HCT116 (cell line): ENCODE data around the gene CCDC71.

ENCODE experiments used
- CBX3 ChIP-seq: IDR thresholded peaks from 2 replicates; pipeline ENCODE4 v1.6.1; 2012; ENCODE audit warnings: low read depth
- CEBPB ChIP-seq: IDR thresholded peaks from 2 replicates; pipeline ENCODE4 v1.6.1; 2012; ENCODE audit warnings: low read depth
- EZH2 ChIP-seq: fragments of 200-600 bp; sonication (generic); IDR thresholded peaks from 2 replicates; pipeline ENCODE4 v1.6.1; 2017; ENCODE audit warnings: antibody characterized with exemption, mixed run types
- EZH2phosphoT487 ChIP-seq: fragments of 200-600 bp; IDR thresholded peaks from 2 replicates; pipeline ENCODE4 v1.6.1; 2018; ENCODE audit warnings: antibody characterized with exemption, borderline replicate concordance
- POLR2A ChIP-seq: IDR thresholded peaks from 2 replicates; pipeline ENCODE4 v1.7.0; 2011; ENCODE audit warnings: borderline replicate concordance; ENCODE audit not compliant: insufficient read depth, insufficient read length; ENCODE audit errors: extremely low read depth
- RAD21 ChIP-seq: IDR thresholded peaks from 2 replicates; pipeline ENCODE4 v1.6.1; 2012; ENCODE audit warnings: low read depth, mild to moderate bottlenecking
- SIN3A ChIP-seq: IDR thresholded peaks from 2 replicates; pipeline ENCODE4 v1.6.1; 2012; ENCODE audit warnings: low read depth
- TCF7L2 ChIP-seq: IDR thresholded peaks from 2 replicates; pipeline ENCODE4 v1.7.0; 2011; ENCODE audit warnings: borderline replicate concordance, inconsistent platforms; ENCODE audit not compliant: insufficient read depth, insufficient read length; ENCODE audit errors: extremely low read depth
- ZFX ChIP-seq: fragments of 450-650 bp; IDR thresholded peaks from 2 replicates; pipeline ENCODE4 v1.6.1; 2017
- ZNF274 ChIP-seq: fragments of 200-500 bp; sonication (Bioruptor generic); IDR thresholded peaks from 2 replicates; pipeline ENCODE4 v1.6.1; 2014; ENCODE audit warnings: mild to moderate bottlenecking, low read depth, low read length, inconsistent platforms
- TF ChIP-seq, protein P1 (sequence below), 3 experiments: fragments of 200-600 bp in 1 of 3; sonication (generic) in 1 of 3; IDR thresholded peaks in 2 of 3; conservative IDR thresholded peaks in 1 of 3; 2 replicates each; pipeline ENCODE4 v1.5.1; 2012 to 2017; ENCODE audit warnings: low read depth in 2 of 3, low read length in 2 of 3, antibody characterized with exemption in 1 of 3, borderline replicate concordance in 1 of 3, control low read depth in 1 of 3, mild to moderate bottlenecking in 1 of 3, mixed read lengths in 1 of 3, mixed run types in 1 of 3, moderate library complexity in 1 of 3; ENCODE audit not compliant: insufficient read depth in 1 of 3
- TF ChIP-seq, protein P2 (sequence below): IDR thresholded peaks from 2 replicates; pipeline ENCODE4 v1.6.1; 2011; ENCODE audit warnings: mild to moderate bottlenecking, low read length, moderate library complexity; ENCODE audit not compliant: insufficient replicate concordance; ENCODE audit errors: extremely low read depth
- TF ChIP-seq, protein P3 (sequence below): IDR thresholded peaks from 2 replicates; pipeline ENCODE4 v1.6.1; 2012; ENCODE audit warnings: low read depth
- TF ChIP-seq, protein P4 (sequence below): IDR thresholded peaks from 2 replicates; pipeline ENCODE4 v1.6.1; 2012

DNA sequence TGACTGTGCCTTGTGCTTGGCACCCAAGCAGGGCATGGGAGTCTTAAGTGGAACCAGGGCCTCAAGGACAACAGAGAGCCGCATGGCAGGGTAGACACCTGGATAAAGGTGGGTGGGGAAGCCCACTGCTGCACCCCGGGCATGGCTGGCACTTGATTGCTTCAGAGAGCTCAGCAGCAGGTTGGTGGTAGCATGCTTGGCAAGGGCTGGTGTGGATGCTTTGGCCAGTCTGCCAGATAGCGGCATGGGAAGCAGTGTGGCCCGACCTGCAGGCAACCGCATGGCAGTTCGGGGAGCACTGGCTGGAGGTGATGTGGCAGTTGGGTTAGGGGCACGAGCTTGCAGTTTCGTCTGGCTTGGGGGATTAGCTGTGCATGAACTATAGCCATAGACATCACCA, 2.5 kb downstream of the CCDC71 start:
- TF ChIP-seq ZNF274: no peak
- TF ChIP-seq, protein P1, sequence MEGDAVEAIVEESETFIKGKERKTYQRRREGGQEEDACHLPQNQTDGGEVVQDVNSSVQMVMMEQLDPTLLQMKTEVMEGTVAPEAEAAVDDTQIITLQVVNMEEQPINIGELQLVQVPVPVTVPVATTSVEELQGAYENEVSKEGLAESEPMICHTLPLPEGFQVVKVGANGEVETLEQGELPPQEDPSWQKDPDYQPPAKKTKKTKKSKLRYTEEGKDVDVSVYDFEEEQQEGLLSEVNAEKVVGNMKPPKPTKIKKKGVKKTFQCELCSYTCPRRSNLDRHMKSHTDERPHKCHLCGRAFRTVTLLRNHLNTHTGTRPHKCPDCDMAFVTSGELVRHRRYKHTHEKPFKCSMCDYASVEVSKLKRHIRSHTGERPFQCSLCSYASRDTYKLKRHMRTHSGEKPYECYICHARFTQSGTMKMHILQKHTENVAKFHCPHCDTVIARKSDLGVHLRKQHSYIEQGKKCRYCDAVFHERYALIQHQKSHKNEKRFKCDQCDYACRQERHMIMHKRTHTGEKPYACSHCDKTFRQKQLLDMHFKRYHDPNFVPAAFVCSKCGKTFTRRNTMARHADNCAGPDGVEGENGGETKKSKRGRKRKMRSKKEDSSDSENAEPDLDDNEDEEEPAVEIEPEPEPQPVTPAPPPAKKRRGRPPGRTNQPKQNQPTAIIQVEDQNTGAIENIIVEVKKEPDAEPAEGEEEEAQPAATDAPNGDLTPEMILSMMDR (IDR thresholded peaks at IDR 0.05 in 2 of 3, conservative IDR thresholded peaks at IDR 0.05 in 1 of 3; ENCODE audit: borderline replicate concordance in 1 of 3, insufficient read depth in 1 of 3, low read depth in 2 of 3, low read length in 2 of 3): no peak
- no peak for TF ChIP-seq EZH2
- TF ChIP-seq, protein P2, sequence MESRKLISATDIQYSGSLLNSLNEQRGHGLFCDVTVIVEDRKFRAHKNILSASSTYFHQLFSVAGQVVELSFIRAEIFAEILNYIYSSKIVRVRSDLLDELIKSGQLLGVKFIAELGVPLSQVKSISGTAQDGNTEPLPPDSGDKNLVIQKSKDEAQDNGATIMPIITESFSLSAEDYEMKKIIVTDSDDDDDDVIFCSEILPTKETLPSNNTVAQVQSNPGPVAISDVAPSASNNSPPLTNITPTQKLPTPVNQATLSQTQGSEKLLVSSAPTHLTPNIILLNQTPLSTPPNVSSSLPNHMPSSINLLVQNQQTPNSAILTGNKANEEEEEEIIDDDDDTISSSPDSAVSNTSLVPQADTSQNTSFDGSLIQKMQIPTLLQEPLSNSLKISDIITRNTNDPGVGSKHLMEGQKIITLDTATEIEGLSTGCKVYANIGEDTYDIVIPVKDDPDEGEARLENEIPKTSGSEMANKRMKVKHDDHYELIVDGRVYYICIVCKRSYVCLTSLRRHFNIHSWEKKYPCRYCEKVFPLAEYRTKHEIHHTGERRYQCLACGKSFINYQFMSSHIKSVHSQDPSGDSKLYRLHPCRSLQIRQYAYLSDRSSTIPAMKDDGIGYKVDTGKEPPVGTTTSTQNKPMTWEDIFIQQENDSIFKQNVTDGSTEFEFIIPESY: no peak
- TF ChIP-seq POLR2A: no peak
- no peak for TF ChIP-seq TCF7L2
- TF ChIP-seq ZFX: no peak
- no peak for TF ChIP-seq CBX3
- TF ChIP-seq EZH2phosphoT487: no peak
- TF ChIP-seq, protein P3, sequence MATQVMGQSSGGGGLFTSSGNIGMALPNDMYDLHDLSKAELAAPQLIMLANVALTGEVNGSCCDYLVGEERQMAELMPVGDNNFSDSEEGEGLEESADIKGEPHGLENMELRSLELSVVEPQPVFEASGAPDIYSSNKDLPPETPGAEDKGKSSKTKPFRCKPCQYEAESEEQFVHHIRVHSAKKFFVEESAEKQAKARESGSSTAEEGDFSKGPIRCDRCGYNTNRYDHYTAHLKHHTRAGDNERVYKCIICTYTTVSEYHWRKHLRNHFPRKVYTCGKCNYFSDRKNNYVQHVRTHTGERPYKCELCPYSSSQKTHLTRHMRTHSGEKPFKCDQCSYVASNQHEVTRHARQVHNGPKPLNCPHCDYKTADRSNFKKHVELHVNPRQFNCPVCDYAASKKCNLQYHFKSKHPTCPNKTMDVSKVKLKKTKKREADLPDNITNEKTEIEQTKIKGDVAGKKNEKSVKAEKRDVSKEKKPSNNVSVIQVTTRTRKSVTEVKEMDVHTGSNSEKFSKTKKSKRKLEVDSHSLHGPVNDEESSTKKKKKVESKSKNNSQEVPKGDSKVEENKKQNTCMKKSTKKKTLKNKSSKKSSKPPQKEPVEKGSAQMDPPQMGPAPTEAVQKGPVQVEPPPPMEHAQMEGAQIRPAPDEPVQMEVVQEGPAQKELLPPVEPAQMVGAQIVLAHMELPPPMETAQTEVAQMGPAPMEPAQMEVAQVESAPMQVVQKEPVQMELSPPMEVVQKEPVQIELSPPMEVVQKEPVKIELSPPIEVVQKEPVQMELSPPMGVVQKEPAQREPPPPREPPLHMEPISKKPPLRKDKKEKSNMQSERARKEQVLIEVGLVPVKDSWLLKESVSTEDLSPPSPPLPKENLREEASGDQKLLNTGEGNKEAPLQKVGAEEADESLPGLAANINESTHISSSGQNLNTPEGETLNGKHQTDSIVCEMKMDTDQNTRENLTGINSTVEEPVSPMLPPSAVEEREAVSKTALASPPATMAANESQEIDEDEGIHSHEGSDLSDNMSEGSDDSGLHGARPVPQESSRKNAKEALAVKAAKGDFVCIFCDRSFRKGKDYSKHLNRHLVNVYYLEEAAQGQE: no peak
- no peak for TF ChIP-seq SIN3A
- TF ChIP-seq, protein P4, sequence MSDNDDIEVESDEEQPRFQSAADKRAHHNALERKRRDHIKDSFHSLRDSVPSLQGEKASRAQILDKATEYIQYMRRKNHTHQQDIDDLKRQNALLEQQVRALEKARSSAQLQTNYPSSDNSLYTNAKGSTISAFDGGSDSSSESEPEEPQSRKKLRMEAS: no peak
- TF ChIP-seq RAD21: no peak
- TF ChIP-seq CEBPB: no peak
